ENCODE measurements around the gene HACL1.

HACL1 gene

GRCh38 chr3:15523660-15524417 is 77.5 kb downstream of the HACL1 start:
- DNase-seq (ENCODE audit: low read depth): no peak

GRCh38 chr3:15522016-15522415 is 79.4 kb downstream of the HACL1 start:
- DNase-seq (ENCODE audit: low read depth): no peak

- DNase-seq (ENCODE audit: low read depth): no peak
These were observed 79.8 kb downstream of the HACL1 start, which contains the start of gene COLQ for GRCh38 chr3:15521573-15521965. Gene COLQ, minus strand, starts transcription at chr3:15521706. Its CDS starts 81 bp downstream, at chr3:15521625.

GRCh38 chr3:15520804-15521572 is 80.4 kb downstream of the HACL1 start:
- no peak for DNase-seq (ENCODE audit: low read depth)

GRCh38 chr3:15520185-15520584 is 81.2 kb downstream of the HACL1 start:
- DNase-seq (ENCODE audit: low read depth): peak; percentile 16

GRCh38 chr3:15519096-15519495 is 82.3 kb downstream of the HACL1 start:
- DNase-seq (ENCODE audit: low read depth): no peak

GRCh38 chr3:15514663-15515340 is 86.6 kb downstream of the HACL1 start:
- no peak for DNase-seq (ENCODE audit: low read depth)

- no peak for DNase-seq (ENCODE audit: low read depth)
These were observed 87.3 kb downstream of the HACL1 start for GRCh38 chr3:15513810-15514662.

GRCh38 chr3:15513116-15513515 is 88.3 kb downstream of the HACL1 start:
- DNase-seq (ENCODE audit: low read depth): no peak

- no peak for DNase-seq (ENCODE audit: low read depth)
These were observed 89.2 kb downstream of the HACL1 start for GRCh38 chr3:15512166-15512565.

GRCh38 chr3:15511156-15511555 is 90.2 kb downstream of the HACL1 start:
- DNase-seq (ENCODE audit: low read depth): no peak

All from stimulated activated CD8-positive, alpha-beta memory T cell treated with anti-CD3 and anti-CD28 coated beads, Interleukin-12 subunit alpha, Interleukin-12 subunit beta, amount 100 ng/mL, for 4 hours (primary cell).